ENCODE measurements around the gene SRSF8. TPM values are rescaled to one million over a fixed set of nuclear protein-coding genes. Genes with fewer than 3 reads are reported as not detected.

Gene SRSF8
- total RNA-seq, 1 experiment from 2014 or later: 31.0 TPM

DNA sequence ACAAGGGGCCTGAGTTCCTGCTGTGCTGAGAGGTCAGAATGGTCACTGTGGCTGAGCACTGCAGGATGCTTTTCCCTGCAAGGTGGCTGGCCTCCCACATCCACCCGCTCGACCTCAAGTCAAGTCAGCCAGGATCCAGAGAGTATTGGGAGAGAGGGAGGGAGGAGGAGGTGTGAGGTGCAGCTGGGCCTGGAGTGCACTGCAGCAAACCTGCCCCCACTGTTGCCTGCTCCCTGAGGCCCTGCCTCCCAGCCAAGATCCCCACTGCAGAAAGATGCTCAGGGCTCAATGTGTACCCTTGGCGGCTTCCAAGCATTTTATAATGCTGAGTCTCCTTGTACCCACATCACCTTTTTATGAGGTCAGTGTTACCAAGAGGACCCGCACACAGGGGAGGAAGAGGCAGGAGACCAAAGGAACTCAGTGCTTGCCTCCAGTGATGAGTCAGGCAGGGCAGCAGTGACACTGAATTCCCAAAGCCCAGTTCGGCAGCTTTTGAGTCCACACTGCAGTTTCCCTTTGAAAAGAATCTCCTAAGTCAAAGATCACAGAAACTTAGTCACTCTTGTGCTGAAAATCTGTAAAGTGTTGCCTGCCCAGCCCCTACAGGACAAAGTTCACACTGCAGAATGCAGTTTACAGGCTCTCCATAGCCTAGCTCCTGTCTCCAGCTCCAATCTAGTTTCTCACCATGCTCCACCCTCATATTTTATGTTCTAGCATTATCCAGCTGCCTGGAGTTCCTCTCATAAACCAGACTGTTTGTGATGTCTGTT lies 26.0 kb downstream of the SRSF8 start:
- peaks cover 41% of the 10 kb centered on the region; the same call in 1 of the 2 replicates for H3K79me2 ChIP-seq (ENCODE audit: insufficient read depth, low read length)
- CTCF ChIA-PET: interaction anchor here (1.0 to 4.3 kb wide), 4 partner anchors 8 to 25 kb away, joined by 3 to 23 read pairs (median 4); partner anchors contain the start of gene SRSF8
- POLR2A ChIA-PET: interaction anchor here (0.9 to 4.9 kb wide), 5 partner anchors 14 to 59 kb away, joined by 3 to 28 read pairs (median 4); partner anchors contain the start of gene SRSF8
- no peaks in the 10 kb centered on the region for H3K36me3 ChIP-seq (ENCODE audit: control insufficient read depth in 1 of 2, insufficient read depth in 2 of 2, low read length in 2 of 2)
- no peaks in the 10 kb centered on the region for H4K20me1 ChIP-seq (ENCODE audit: insufficient read depth)
- H3K4me2 ChIP-seq (ENCODE audit: low read length): peak overlapping the region; percentile 91
- H3K4me1 ChIP-seq (ENCODE audit: control insufficient read depth in 1 of 2, insufficient read depth in 2 of 2, low read length in 2 of 2): peaks cover 52 to 71% of the 10 kb centered on the region in 2 experiments
- RAD21 ChIA-PET (ENCODE audit: low non-redundant PET in 1 of 2, low total read pairs in 2 of 2, uncharacterized antibody in 2 of 2, unreplicated experiment in 2 of 2): interaction anchor here in 1 of 2 experiments (0.7 kb wide), 1 partner anchor 55 kb away, joined by 3 read pairs; no protein-coding TSS in a partner anchor
- H3K4me3 ChIP-seq (replicated peaks in 1 of 2; ENCODE audit: low read depth in 1 of 2, low read length in 2 of 2): peak overlapping the region in 1 of 2 experiments; percentile 31; a peak in 1 of 4 replicates
- no peaks in the 10 kb centered on the region for H3K9me2 ChIP-seq (ENCODE audit: insufficient read depth)
- H3K27ac ChIP-seq (ENCODE audit: low read depth, low read length): peak overlapping the region; percentile 57
- intact Hi-C loops (cut with micrococcal nuclease): loop anchor here (2.0 kb wide), 1 partner anchor 24 kb away; no protein-coding TSS in a partner anchor
- DNase-seq (ENCODE audit: low read depth, low spot score) (no peak), ATAC-seq (peak; percentile 43)
- H2AFZ ChIP-seq (ENCODE audit: low read depth, low read length, poor library complexity, severe bottlenecking): no peak overlapping the region
- H3K9ac ChIP-seq (ENCODE audit: low read length): peak overlapping the region; percentile 4; the same call in 1 of the 2 replicates
- no peaks in the 10 kb centered on the region for H3K9me3 ChIP-seq (ENCODE audit: control insufficient read depth in 1 of 2, insufficient read depth in 1 of 2, low read depth in 1 of 2, low read length in 2 of 2)
- no peaks in the 10 kb centered on the region for H3K27me3 ChIP-seq (ENCODE audit: insufficient read depth, low read length)
- no TSS peak for BruUV-seq (replicated peaks)
- TF ChIP-seq RAD21 (IDR thresholded peaks at IDR 0.05; ENCODE audit: low read depth): peak; percentile 24; the same call in 1 of the 2 replicates
- no peak for TF ChIP-seq EGR1 (IDR thresholded peaks at IDR 0.05; ENCODE audit: low read depth)
- no peak for TF ChIP-seq CEBPB (IDR thresholded peaks at IDR 0.05; ENCODE audit: low read depth)
- no peak for TF ChIP-seq POLR2A (IDR thresholded peaks at IDR 0.05; ENCODE audit: borderline replicate concordance, extremely low read depth, insufficient read depth, insufficient read length)
- peak; percentile 48; the same call in 1 of the 2 replicates for TF ChIP-seq JUND (IDR thresholded peaks at IDR 0.05)
- TF ChIP-seq, protein P1, sequence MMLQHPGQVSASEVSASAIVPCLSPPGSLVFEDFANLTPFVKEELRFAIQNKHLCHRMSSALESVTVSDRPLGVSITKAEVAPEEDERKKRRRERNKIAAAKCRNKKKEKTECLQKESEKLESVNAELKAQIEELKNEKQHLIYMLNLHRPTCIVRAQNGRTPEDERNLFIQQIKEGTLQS (IDR thresholded peaks at IDR 0.05): no peak
- TF ChIP-seq SIN3A (IDR thresholded peaks at IDR 0.05; ENCODE audit: low read depth): 0 out of 2 replicates have a peak, but pooled peaks have one; percentile 14
- peak; percentile 55; the same call in 1 of the 2 replicates for TF ChIP-seq SP1 (IDR thresholded peaks at IDR 0.05; ENCODE audit: low read depth)
- no peak for TF ChIP-seq ZFX (IDR thresholded peaks at IDR 0.05)
- no peak for TF ChIP-seq ELF1 (IDR thresholded peaks at IDR 0.05; ENCODE audit: borderline replicate concordance, low read depth)
- TF ChIP-seq YY1 (IDR thresholded peaks at IDR 0.05; ENCODE audit: extremely low read depth, insufficient replicate concordance, low read depth, low read length): no peak
- no peak for TF ChIP-seq EZH2 (IDR thresholded peaks at IDR 0.05)
- TF ChIP-seq SRF (IDR thresholded peaks at IDR 0.05; ENCODE audit: low read depth): no peak; the same call in 1 of the 2 replicates
- no peak for TF ChIP-seq TCF7L2 (IDR thresholded peaks at IDR 0.05; ENCODE audit: borderline replicate concordance, extremely low read depth, insufficient read depth, insufficient read length)
- TF ChIP-seq CBX3 (IDR thresholded peaks at IDR 0.05; ENCODE audit: low read depth): 0 out of 2 replicates have a peak, but pooled peaks have one; percentile 65
- TF ChIP-seq, protein P2, sequence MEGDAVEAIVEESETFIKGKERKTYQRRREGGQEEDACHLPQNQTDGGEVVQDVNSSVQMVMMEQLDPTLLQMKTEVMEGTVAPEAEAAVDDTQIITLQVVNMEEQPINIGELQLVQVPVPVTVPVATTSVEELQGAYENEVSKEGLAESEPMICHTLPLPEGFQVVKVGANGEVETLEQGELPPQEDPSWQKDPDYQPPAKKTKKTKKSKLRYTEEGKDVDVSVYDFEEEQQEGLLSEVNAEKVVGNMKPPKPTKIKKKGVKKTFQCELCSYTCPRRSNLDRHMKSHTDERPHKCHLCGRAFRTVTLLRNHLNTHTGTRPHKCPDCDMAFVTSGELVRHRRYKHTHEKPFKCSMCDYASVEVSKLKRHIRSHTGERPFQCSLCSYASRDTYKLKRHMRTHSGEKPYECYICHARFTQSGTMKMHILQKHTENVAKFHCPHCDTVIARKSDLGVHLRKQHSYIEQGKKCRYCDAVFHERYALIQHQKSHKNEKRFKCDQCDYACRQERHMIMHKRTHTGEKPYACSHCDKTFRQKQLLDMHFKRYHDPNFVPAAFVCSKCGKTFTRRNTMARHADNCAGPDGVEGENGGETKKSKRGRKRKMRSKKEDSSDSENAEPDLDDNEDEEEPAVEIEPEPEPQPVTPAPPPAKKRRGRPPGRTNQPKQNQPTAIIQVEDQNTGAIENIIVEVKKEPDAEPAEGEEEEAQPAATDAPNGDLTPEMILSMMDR (IDR thresholded peaks at IDR 0.05 in 2 of 3, conservative IDR thresholded peaks at IDR 0.05 in 1 of 3; ENCODE audit: borderline replicate concordance in 1 of 3, insufficient read depth in 1 of 3, low read depth in 2 of 3, low read length in 2 of 3): peak in 2 of 3 experiments; percentile 63 to 70; a peak in 4 of 6 replicates
- TF ChIP-seq FOSL1 (IDR thresholded peaks at IDR 0.05; ENCODE audit: low read depth): peak; percentile 57
- TF ChIP-seq EZH2phosphoT487 (IDR thresholded peaks at IDR 0.05; ENCODE audit: borderline replicate concordance): no peak
- TF ChIP-seq, protein P3, sequence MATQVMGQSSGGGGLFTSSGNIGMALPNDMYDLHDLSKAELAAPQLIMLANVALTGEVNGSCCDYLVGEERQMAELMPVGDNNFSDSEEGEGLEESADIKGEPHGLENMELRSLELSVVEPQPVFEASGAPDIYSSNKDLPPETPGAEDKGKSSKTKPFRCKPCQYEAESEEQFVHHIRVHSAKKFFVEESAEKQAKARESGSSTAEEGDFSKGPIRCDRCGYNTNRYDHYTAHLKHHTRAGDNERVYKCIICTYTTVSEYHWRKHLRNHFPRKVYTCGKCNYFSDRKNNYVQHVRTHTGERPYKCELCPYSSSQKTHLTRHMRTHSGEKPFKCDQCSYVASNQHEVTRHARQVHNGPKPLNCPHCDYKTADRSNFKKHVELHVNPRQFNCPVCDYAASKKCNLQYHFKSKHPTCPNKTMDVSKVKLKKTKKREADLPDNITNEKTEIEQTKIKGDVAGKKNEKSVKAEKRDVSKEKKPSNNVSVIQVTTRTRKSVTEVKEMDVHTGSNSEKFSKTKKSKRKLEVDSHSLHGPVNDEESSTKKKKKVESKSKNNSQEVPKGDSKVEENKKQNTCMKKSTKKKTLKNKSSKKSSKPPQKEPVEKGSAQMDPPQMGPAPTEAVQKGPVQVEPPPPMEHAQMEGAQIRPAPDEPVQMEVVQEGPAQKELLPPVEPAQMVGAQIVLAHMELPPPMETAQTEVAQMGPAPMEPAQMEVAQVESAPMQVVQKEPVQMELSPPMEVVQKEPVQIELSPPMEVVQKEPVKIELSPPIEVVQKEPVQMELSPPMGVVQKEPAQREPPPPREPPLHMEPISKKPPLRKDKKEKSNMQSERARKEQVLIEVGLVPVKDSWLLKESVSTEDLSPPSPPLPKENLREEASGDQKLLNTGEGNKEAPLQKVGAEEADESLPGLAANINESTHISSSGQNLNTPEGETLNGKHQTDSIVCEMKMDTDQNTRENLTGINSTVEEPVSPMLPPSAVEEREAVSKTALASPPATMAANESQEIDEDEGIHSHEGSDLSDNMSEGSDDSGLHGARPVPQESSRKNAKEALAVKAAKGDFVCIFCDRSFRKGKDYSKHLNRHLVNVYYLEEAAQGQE (IDR thresholded peaks at IDR 0.05; ENCODE audit: low read depth): no peak
- no peak for TF ChIP-seq ZNF274 (IDR thresholded peaks at IDR 0.05; ENCODE audit: low read depth, low read length)
- TF ChIP-seq, protein P4, sequence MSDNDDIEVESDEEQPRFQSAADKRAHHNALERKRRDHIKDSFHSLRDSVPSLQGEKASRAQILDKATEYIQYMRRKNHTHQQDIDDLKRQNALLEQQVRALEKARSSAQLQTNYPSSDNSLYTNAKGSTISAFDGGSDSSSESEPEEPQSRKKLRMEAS (IDR thresholded peaks at IDR 0.05): 0 out of 2 replicates have a peak, but pooled peaks have one; percentile 20
